NCI-H146 treated with DMSO at 0.1 percent for 48 hours (cell line): Measurements from ENCODE around the gene TBC1D32.
"Not testable (repeated sequence)": the region's sequence is repeated elsewhere in the genome, so short reads cannot be mapped to it uniquely, and the experiment has no call there.

Experiments used
- DNase-seq: peaks from one replicate; lab custom pipeline; 2025; ENCODE audit not compliant: unreplicated experiment; lab: John Stamatoyannopoulos, UW

TBC1D32 gene, protein sequence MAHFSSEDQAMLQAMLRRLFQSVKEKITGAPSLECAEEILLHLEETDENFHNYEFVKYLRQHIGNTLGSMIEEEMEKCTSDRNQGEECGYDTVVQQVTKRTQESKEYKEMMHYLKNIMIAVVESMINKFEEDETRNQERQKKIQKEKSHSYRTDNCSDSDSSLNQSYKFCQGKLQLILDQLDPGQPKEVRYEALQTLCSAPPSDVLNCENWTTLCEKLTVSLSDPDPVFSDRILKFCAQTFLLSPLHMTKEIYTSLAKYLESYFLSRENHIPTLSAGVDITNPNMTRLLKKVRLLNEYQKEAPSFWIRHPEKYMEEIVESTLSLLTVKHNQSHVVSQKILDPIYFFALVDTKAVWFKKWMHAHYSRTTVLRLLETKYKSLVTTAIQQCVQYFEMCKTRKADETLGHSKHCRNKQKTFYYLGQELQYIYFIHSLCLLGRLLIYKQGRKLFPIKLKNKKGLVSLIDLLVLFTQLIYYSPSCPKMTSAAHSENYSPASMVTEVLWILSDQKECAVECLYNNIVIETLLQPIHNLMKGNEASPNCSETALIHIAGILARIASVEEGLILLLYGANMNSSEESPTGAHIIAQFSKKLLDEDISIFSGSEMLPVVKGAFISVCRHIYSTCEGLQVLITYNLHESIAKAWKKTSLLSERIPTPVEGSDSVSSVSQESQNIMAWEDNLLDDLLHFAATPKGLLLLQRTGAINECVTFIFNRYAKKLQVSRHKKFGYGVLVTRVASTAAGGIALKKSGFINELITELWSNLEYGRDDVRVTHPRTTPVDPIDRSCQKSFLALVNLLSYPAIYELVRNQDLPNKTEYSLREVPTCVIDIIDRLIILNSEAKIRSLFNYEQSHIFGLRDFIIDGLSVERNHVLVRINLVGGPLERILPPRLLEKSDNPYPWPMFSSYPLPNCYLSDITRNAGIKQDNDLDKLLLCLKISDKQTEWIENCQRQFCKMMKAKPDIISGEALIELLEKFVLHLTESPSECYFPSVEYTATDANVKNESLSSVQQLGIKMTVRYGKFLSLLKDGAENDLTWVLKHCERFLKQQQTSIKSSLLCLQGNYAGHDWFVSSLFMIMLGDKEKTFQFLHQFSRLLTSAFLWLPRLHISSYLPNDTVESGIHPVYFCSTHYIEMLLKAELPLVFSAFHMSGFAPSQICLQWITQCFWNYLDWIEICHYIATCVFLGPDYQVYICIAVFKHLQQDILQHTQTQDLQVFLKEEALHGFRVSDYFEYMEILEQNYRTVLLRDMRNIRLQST

DNA sequence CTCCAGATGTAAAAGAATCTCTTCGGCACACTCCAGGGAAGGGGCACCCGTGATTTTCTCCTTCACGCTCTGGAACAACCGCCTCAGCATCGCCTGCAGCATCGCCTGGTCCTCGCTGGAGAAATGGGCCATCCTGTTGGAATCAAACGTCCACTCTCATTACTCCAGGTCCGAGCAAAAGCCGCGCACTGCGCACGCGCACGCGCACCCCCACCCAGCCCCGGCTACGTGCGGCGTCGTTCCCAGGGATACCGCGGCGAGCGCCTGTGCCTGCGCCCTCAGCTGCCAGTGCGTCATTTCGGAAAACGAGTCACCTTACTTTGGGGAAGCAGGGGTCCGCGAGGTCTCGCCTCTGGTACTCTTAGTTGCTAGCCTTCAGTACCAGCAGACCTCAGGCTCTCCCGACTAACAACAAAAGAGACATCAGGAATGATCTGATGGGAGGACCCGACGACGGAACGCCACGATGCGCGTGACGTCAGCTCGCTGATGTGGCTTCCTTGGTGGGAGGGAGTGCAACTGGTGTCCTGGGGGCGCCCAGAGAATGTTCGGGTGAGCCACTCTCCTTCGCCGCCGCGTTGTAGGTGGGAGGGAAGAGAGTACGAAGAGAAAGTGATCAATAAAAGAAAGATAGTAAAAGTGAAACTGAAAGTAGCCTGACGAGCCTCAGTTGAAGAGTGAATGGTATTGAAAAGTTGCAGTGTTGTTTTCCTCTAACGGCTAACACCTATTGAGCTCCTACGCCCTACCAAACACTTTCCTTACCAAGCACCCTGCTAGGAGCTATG is at the start of gene TBC1D32:
TSS of gene TBC1D32 (minus strand) at position 182 of the 788 bp plus-strand sequence. CDS start at position 132, 50 bp downstream.
- DNase-seq, result peak; percentile 86

DNA sequence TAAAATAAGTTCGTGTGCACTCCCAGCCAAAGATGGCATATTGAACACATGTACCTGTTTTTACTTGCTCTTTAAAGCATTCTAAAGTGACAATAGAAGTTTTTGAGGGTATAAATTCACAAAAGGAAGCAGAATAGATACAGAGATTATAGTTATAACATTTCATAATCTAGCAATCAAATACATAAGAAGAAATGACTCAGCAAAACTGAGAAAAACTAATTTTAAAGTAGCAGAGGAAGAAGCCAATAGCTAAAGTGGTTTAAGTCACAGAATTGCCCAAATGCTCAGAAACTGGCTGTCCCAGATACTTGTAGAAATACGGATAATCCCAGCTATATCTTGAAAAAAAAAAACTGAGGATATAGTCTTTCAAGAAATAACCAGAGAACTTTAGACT is 49.2 kb upstream of the TBC1D32 start:
- DNase-seq, result no peak

DNA sequence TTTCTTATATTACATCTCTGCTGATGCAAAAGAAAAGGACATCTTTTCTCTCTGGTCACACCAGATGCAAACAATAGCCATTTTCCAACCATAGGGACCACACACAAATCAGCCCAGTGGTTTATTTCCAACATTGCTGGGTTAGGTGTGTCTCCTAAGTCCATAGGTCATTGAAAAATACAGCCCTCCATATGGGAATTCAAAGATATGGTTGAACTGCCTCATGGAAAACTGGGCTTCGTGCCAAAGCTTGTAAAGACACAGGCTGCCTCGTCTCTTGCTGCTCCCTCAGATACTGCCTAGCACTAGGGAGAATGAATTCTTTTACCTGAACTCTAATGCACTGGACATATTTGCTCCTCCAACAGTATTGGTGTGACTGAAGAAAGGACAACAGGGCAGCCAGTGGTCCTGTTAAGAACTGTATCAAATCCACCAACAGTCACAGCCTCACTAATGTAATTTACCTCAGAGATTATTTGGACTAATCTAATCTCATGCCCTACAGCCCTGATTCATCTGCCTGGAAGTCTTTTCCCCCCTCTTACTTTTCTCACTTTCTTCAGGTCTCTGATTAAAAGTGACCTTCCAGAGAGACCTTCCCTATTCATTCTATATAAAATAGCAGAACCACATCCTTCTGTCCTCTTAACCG is 48.3 kb upstream of the TBC1D32 start:
- DNase-seq, result no peak

DNA sequence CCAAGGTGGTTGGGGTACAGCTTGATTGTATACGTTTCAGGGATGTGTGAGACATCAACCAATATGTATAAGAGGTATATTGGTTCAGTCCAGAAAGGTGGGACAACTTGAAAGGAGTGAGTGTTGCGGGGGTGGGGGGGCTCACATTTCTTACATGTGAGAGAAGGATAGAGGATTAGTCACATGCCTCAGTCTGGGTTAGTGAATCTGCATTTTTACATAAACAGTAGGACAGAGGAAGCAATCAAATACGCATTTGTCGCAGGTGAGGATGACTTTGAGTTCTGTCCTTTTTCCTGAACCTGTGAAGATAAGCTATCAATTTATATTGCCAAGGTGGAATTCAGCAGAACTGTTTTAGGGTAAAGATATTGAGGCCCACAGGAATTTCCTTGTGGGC is 42.1 kb upstream of the TBC1D32 start:
- DNase-seq, result no peak

DNA sequence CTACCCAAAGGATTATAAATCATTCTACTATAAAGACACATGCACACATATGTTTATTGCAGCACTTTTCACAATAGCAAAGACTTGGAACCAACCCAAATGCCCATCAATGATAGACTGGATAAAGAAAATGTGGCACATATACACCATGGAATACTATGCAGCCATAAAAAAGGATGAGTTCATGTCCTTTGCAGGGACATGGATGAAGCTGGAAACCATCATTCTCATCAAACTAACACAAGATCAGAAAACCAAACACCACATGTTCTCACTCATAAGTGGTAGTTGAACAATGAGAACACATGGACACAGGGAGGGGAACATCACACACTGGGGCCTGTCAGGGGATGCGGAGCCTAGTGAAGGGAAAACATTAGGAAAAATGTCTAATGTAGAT is 39.9 kb upstream of the TBC1D32 start:
- DNase-seq, result not testable (repeated sequence)

DNA sequence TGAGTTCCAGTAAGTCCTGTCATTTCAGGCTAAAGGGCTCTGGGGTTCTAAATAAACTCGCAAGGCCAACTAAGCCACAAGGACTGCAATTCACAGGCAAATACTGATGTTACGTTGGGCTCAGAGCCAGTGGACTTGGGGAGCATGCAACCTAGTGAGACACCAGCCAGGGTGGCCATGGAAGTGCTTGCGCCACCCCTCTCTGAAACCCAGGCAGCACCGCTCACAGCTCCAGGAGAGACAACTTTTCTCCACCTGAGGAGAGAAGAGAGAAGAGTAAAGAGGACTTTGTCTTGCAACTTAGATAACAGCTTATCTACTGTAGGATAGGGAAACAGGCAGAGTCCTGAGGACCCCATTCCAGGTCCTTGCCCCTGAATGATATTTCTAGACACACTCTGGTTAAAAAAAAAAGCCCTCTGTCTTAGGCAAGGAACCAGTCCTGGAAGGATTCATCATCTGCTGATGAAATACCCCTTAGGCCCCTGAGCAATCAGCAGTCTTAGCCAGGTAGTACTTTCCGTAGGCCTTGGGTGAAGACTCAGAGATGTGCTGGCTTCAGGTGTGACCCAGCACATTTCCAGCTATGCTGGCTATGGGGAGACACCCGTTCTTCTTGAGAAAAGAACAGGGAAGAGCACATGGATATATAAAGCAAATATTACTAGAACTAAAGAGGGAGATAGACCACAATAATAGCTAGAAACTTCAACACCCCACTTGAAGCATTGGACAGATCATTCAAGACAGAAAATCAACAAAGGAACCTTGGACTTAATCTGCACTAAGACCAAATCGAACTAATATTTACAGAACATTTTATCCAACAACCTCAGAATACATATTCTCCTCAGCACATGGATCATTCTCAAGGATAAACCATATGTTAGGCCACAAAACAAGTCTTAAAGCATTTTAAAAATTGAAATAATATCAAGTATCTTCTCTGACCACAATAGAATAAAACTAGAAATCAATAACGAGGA is 31.5 kb upstream of the TBC1D32 start:
- DNase-seq, result no peak

DNA sequence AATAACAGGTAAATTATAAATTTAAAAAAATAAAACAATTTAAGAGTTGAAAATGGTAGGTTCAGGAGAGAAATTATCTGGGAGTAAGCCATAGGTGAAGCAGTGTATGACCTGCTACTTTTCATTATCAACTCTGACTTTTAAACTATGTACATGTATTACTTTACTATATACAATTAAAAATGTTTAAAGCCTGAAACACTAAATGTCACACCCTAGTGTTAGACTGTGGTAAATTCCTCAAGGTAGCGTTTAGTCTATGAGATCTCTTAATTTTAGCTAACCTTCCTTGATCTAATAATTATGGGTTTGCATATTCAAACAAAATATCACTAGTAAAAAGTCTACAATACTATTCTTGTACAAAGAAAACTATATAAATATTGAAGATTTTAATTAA is 22.3 kb upstream of the TBC1D32 start:
- no peak for DNase-seq

DNA sequence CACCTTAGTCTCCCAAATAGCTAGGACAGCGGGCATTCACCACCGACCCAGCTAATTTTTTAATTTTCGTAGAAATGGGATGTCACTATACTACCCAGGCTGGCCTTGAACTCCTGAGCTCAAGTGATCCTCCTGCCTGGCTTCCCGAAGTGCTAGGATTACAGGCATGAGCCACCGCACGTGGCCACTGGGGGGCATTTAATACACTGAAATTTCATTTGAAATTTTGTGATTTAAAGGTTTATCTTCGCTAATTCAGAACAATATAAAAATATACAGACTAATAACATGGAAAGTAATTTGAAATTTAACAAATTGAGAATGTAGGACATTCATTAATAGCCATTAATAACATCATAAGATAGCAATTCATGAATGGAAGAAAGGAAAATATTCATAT is 20.5 kb upstream of the TBC1D32 start:
- no peak for DNase-seq

DNA sequence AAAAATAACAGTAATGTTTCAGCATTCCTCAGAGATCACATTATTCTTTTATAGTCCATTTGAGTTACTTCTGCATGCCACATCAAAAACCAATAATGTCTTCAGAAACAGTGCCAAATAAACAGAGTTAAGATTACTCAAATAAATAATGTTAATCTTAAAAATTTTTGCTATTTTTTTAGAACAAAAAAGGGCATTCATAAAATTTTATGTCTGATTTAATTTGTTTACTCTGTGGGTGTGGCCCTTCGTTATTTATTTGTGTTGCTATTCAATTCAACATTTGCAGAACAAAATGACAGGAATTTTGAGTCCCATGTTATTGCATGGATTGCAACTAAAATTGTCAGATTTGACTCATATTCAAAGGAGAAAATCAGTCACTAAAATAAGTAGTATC is 18.7 kb upstream of the TBC1D32 start:
- DNase-seq, result no peak

DNA sequence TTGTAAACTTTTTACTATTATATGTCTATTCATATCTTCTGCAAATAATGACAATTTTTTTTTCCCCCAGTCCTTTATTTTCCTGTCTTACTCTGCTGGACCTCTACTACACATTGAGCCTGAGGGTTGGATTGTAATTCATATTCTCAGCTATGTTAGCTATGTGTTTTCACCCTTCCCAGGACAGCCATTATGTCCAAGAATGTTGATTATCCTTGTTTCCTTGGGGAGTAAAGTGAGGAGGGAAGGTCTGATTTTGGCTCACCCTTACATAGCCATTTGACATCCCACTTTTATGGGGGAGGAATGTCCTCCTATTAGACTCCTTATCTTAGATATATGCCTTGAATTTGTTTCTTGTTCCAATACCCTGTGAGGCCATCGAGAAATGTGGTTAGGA is 17.6 kb upstream of the TBC1D32 start:
- DNase-seq, result no peak

DNA sequence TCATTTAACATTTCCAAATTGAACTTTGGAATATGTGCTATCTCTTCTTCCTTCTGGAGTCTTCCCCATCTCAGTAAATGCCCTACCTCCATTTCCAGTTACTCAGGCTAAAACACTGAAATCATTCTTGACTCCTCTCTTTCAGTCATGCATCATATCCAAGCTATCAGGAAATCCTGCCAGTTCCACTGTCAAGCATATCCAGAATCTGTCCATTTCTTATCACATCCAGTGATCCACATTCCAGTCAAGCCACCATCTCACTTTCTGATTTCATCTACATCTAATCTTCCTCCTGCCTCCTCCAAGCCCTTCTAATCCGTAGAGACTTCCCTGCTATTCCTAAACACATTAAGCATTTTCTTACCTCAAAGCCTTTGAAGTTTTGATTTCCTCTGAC is 15.3 kb upstream of the TBC1D32 start:
- no peak for DNase-seq

DNA sequence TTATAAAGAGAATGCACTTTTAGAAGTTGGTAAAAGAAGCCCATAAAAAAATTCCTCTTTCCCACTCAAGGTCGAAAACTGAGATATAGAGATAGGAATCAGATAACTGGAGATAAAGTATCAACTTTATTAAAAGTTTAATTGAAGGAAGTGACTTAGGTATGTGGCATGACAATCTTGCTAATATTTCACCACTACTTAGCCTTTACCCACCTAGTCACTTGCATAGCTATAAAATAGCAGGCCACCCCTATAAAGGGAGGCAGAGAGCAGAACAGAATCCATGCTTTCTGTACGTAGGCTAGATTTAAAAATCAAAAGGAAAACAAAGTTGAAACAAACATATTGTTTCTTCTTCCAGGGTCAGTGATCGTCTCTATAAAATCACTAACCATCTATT is 13.2 kb upstream of the TBC1D32 start:
- no peak for DNase-seq

DNA sequence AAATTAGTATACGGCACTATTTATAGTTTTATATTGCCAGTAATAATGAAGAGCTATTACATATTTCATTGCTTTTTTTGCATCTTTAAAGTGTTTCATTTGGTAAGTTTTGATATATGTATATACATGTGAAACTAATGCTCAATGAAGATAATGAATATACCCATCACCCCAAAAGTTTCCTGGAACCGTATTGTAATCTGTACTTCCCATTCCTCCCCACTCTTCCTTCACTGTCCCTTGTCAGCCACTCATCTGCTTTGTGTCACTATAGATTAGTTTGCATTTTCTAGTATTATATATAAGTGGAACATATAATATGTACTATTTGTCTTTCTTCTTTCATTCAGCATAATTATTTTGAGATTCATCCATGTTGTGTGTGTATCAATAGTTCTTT is 10.3 kb upstream of the TBC1D32 start:
- no peak for DNase-seq

DNA sequence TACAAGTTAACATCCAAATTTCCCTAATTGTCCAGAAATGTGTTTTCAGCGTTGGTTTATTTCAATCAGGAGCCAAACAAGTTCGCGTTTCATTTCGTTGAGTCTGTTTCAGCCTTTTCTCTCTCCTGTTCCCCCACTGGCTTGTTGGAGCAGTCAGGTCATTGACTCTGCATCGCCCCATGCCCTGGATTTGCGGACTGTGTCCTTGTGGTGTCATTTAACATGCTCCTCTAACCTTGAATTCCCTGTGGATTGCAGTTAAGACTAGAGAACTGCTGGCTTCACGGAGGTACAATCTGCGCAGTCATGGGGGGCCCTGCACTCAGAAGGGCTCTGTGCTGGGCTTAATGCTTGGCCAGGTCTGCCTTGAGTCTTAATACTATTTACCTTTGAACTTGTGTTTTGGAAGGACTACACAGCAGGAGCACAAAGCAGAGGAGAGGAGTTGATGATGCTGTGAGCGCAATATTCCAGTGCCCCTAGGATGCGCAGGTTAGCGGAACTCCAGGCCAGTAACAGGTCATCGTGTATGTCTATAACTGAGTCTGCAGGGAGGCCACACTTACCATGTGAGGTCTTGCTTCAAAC is 5.5 kb upstream of the TBC1D32 start:
- no peak for DNase-seq

DNA sequence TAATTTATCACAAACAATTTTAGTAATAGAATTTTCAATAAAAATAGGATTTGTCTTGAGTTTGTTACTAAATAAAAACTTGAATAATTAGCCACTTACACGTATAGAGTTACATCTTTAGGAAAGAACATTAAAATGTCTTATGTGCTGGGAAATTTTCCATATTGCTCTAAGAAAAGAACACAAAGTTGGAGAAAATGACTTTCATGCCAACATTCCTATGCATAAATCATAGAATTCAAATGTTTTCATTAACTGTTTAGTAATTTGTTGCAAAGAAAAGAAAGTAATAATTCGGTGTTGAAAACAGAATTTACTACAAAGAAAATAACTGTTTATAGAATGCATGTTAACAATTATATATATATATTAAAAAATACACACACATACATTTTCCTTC is 4.7 kb upstream of the TBC1D32 start:
- DNase-seq, result no peak

DNA sequence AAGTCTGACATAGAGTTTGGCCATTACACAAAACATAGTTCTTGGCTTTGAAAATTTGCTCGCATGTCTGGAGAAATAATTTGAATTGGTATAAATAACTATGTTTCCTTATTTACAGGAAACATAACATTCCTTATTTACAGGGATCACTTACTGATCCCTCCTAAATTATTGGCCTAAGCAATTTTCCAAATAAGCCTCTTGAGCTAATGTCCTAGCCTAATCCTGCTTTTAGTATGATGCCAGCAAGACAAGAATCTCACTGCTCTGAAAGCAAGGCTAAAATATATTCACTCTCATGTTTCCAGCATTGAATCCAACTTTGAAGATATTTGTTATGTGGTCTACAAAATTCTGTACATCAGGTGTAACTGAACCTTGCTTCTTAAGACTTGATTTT is 4.1 kb upstream of the TBC1D32 start:
- no peak for DNase-seq

DNA sequence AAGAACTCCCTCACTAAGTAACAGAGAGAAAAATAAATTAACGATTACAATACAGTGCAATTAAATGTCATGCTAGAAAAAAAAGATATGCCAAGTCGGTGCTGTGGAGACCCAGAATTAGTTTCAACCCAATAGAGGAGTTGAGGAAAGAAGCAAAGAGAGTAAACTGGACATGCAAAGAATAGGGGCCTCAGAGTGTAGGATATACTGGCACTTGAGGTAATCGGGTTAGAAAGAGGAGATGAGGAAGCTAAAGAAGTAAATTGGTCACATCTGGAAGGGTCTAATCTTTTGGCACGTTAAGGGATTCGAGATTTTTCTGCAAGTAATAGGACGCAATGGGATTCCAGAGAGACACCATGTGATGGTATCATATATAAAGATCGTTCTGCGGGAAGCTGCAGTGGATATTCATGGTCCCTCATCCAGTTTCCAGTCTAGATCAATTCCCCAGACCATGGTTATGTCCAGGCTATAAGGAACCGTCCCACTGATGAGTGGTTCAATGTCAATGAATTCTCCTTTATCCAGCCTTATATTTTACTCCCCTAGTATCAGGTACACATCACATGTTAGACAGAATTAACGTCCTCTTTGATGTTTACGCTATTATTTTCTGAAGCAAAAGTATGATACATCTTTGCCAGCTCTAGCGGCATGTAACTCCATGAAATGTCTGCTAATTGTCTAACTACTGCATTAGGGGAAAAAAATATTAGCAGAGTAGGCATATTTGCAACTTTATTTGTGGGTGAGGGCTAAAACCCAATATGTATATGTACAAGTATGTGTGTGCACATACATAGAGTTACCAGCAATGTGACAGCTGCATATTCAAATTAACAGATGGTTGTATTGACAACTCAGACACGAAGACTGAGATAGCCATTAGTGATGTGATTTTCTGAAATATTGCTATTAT is 1.1 kb upstream of the TBC1D32 start:
- DNase-seq, result peak; percentile 22
